ENCODE measurements around the gene TMEM42.

The TMEM42 gene

GRCh38 chr3:44913868-44914468 lies 52.3 kb downstream of the TMEM42 start:
- DNase-seq = peak; percentile 65

GRCh38 chr3:44914936-44915335 lies 53.2 kb downstream of the TMEM42 start:
- no peak for DNase-seq
